ENCODE measurements around the gene VTI1A. TPM values are rescaled to one million over a fixed set of nuclear protein-coding genes. Genes with fewer than 3 reads are reported as not detected.

VTI1A gene
- total RNA-seq, 1 donor from 2014 or later = 26.3 TPM

- Mint-ChIP-seq H3K36me3 (ENCODE audit: unreplicated experiment) (no peaks in the 10 kb centered on the region), H3K27ac (ENCODE audit: unreplicated experiment) (no peak overlapping the region)
- DNase-seq (ENCODE audit: extremely low spot score, unreplicated experiment) = no peak
These were observed 206.8 kb downstream of the VTI1A start for GRCh38 chr10:112653851-112654250.

GRCh38 chr10:112654794-112655193, 207.8 kb downstream of the VTI1A start:
- Mint-ChIP-seq H3K9me3 (ENCODE audit: unreplicated experiment) (no peaks in the 10 kb centered on the region), H3K36me3 (ENCODE audit: unreplicated experiment) (no peaks in the 10 kb centered on the region)

More at GRCh38 chr10:112653851-112654250, 206.8 kb downstream of the VTI1A start:
- no peaks in the 10 kb centered on the region for H3K9me3 Mint-ChIP-seq (ENCODE audit: unreplicated experiment)
- no peaks in the 10 kb centered on the region for H3K27me3 Mint-ChIP-seq (ENCODE audit: unreplicated experiment)
- TF ChIP-seq CTCF (IDR thresholded peaks at IDR 0.05) = no peak
- no peak overlapping the region for H3K4me3 Mint-ChIP-seq (ENCODE audit: unreplicated experiment)
- peaks cover 14% of the 10 kb centered on the region for H3K4me1 Mint-ChIP-seq (ENCODE audit: unreplicated experiment)

GRCh38 chr10:112655722-112656121, 208.7 kb downstream of the VTI1A start:
- Mint-ChIP-seq H3K27ac (ENCODE audit: unreplicated experiment) (no peak overlapping the region), H3K36me3 (ENCODE audit: unreplicated experiment) (no peaks in the 10 kb centered on the region), H3K27me3 (ENCODE audit: unreplicated experiment) (no peaks in the 10 kb centered on the region), H3K4me3 (ENCODE audit: unreplicated experiment) (no peak overlapping the region), H3K4me1 (ENCODE audit: unreplicated experiment) (peaks cover 15% of the 10 kb centered on the region), H3K9me3 (ENCODE audit: unreplicated experiment) (no peaks in the 10 kb centered on the region)
- no peak for DNase-seq (ENCODE audit: extremely low spot score, unreplicated experiment)
- TF ChIP-seq CTCF (IDR thresholded peaks at IDR 0.05) = no peak

More at GRCh38 chr10:112654794-112655193, 207.8 kb downstream of the VTI1A start:
- Mint-ChIP-seq H3K27ac (ENCODE audit: unreplicated experiment) (no peak overlapping the region), H3K27me3 (ENCODE audit: unreplicated experiment) (no peaks in the 10 kb centered on the region), H3K4me3 (ENCODE audit: unreplicated experiment) (no peak overlapping the region), H3K4me1 (ENCODE audit: unreplicated experiment) (peaks cover 18% of the 10 kb centered on the region)
- no peak for DNase-seq (ENCODE audit: extremely low spot score, unreplicated experiment)
- TF ChIP-seq CTCF (IDR thresholded peaks at IDR 0.05) = no peak

GRCh38 chr10:112658465-112658864, 211.4 kb downstream of the VTI1A start:
- no peaks in the 10 kb centered on the region for H3K9me3 Mint-ChIP-seq (ENCODE audit: unreplicated experiment)
- H3K4me3 Mint-ChIP-seq (ENCODE audit: unreplicated experiment) = no peak overlapping the region
- H3K27me3 Mint-ChIP-seq (ENCODE audit: unreplicated experiment) = no peaks in the 10 kb centered on the region
- no peak for DNase-seq (ENCODE audit: extremely low spot score, unreplicated experiment)
- H3K4me1 Mint-ChIP-seq (ENCODE audit: unreplicated experiment) = peaks cover 14% of the 10 kb centered on the region
- TF ChIP-seq CTCF (IDR thresholded peaks at IDR 0.05) = no peak
- no peaks in the 10 kb centered on the region for H3K36me3 Mint-ChIP-seq (ENCODE audit: unreplicated experiment)
- H3K27ac Mint-ChIP-seq (ENCODE audit: unreplicated experiment) = no peak overlapping the region

GRCh38 chr10:112658900-112659638, 212.1 kb downstream of the VTI1A start:
- H3K9me3 Mint-ChIP-seq (ENCODE audit: unreplicated experiment) = no peaks in the 10 kb centered on the region
- H3K27ac Mint-ChIP-seq (ENCODE audit: unreplicated experiment) = peak overlapping the region; percentile 5
- no peaks in the 10 kb centered on the region for H3K36me3 Mint-ChIP-seq (ENCODE audit: unreplicated experiment)
- DNase-seq (ENCODE audit: extremely low spot score, unreplicated experiment) = no peak
- no peaks in the 10 kb centered on the region for H3K27me3 Mint-ChIP-seq (ENCODE audit: unreplicated experiment)
- peaks cover 14% of the 10 kb centered on the region for H3K4me1 Mint-ChIP-seq (ENCODE audit: unreplicated experiment)
- H3K4me3 Mint-ChIP-seq (ENCODE audit: unreplicated experiment) = no peak overlapping the region
- no peak for TF ChIP-seq CTCF (IDR thresholded peaks at IDR 0.05)

Data from osteocyte (in vitro differentiated cells).